CD4-positive, alpha-beta T cell treated with Interleukin-15 for 1 hour (primary cell): Measurements from ENCODE around the gene GFRA1.

Experiments used
- DNase-seq: peaks from one replicate; pipeline ENCODE4 v3.0.0-alpha.2; 2020

GFRA1 gene

DNA sequence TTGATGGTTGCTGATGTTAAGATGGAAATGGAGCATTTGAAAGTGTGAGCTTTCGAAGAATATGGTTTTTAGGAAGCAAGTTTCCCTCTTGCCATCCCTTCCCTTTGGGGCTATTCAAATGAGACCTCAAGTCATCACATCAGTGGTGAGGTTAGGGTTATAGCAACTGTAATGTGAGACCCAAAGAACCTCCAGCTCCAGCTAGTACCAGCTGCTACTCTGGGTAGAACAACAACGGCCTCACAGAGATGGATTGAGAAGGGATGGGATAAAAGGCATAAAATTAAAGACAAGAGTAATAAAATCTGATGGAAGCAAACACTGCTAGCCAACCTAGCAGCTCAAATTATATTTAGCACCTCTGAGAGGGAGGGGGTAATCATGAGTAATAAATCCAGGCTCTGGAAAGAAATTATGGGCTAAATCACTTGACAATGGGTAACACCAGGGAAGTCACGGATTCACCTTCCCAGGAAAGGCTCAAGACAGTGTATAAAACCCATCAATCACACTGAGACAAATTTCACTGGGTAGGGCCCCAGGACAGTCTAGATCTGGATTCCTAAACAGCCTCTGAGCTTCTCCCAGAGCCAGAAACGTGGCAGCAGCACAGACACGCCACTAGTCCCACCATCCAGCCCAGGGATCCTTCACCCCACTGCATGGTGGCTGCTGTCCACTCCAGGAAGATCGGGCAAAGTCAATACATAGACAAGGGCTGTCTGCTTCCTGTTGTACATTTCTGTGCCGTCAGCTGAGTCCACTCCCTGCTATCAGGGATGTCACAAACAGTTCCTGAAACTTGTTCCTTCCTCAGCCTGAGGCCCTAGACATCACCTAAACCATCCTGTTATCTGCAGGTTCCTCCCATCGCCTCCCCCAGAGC, 151.1 kb downstream of the GFRA1 start:
- no peak for DNase-seq

DNA sequence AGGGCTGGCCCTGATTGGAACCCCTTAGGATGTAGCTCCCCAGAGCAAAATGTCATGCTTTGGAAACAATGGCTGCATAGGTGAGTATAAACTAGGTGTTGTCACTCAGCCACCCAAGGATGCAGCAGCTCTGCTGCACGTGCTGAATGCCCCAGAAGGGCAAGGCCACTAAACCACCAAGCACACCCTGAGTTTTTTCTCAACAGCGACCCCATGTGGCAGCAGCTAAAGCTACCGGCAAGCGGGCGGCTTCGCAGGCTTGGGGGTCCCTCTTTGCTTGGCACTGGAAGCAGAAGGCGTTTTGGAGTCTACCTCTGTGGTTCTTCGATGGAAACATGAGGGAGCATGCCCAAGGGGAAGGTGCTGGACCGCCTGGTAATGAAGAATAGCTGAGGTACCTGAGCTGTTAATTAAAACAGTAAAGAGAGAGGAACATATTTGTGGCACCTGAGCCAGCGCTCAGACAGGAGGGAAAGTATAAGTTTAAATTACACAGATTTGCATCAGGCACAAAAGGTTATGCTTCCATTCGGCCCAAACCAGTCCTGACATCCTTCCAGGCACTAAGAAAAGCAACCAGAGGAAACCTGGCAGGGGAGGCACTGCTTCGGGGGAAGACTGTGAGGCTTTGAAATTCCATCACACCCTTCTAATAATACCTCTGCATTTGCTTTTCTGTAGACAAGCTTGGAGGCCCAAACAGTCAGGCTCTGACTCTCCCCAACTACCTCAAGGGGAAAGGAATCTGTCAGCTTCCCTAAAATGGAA, 152.1 kb downstream of the GFRA1 start:
- DNase-seq: no peak

DNA sequence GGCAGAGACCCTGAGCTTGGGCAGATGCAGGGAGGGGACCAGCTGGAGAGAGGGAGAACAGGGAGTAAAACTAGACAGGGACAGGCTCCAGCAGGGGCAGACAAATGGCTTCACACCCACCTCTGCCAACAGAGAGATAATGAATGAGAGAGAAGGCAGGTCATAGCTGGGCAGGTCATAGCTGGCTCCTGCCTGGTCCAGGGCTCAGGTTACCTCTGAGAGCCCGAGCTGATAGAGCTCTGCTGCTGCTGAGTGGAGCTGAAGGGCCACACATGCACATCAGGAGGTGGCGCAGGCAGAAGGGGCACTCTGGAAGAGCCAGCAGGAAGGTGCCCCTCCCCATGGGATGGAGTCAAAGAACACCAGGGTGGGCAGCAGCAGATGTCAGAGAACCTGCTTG, 154.2 kb downstream of the GFRA1 start:
- no peak for DNase-seq

DNA sequence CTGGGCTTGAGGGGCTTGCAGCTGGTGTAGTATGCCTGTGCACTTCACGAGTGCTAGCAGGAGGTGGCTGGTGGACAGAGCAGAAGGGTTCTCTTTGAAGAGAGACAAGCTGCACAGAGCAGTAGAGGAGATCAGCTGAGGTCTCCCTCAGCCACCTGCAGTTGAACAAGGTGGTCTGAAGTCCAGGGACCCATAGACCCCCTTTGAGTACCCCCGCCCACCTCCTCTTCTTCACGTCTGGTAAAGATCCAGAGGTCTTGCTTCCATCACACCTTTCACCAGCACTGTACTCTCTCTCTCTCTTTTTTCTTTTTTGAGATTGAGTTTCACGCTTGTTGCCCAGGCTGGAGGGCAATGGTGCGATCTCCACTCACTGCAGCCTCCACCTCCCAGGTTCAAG, 157.2 kb downstream of the GFRA1 start:
- DNase-seq: no peak

DNA sequence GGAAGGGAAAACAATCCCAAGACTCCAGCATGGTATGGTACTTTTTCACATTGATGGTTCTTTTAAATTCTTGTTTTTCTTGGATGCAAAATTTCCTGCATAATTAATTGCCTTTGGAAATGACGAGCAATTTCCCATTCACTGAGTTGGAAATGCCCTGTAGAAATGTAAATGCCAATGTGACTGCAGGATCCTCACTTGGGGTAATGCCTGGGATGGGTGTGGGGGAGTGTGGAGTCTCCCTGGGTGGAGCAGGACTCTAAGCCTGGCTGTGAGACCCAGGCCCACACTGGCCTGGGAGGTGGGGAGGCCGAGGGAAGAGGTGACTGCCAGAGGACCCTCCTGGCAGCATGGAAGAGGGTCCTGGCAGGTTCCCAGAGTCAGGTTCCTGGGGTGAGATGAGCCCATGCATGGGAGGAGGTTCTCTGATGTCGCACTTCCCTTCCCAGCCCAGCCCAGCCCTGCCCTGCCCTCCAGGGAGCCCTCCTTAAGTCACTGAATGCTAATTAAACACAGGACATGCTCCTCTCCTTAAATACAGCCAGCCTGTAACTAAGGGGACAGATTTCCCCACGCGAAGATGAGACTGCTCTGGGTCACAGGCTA, 157.9 kb downstream of the GFRA1 start:
- no peak for DNase-seq

DNA sequence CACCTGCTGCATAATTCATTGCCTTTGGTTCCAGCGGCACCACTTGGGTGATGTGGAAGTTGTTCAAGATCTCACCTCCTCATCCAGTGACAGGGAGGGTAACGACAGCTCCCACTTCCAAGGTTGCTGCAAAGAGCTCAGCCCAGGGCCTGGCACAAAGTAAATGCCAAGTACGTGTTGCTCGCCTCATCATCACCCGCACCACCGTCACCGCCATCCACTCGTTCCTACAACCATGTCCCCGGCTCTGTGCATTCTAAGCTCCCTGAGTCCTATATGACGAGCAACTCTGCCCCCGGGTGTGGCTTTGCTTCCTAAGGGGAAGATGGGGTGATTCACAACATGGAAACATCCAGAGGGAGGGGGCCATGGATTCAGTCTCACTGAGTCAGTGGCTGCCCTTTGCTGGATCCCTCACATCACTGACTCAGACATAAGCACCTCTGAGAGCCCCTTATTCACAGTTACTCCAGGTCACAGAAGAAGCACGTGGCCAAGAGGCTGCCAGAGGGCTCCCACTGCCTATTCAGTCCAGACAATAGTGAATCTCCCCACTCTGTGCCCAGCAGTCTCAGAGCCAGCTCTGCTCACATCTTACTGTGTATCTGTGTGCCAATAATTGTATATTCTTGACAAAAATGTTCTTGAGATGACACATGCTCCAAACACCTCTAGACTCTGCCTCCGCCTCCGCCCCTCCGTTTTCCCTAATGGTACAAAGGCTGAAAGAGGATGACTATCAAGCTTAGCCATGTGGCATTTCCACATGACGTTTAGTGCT, 159.1 kb downstream of the GFRA1 start:
- no peak for DNase-seq

DNA sequence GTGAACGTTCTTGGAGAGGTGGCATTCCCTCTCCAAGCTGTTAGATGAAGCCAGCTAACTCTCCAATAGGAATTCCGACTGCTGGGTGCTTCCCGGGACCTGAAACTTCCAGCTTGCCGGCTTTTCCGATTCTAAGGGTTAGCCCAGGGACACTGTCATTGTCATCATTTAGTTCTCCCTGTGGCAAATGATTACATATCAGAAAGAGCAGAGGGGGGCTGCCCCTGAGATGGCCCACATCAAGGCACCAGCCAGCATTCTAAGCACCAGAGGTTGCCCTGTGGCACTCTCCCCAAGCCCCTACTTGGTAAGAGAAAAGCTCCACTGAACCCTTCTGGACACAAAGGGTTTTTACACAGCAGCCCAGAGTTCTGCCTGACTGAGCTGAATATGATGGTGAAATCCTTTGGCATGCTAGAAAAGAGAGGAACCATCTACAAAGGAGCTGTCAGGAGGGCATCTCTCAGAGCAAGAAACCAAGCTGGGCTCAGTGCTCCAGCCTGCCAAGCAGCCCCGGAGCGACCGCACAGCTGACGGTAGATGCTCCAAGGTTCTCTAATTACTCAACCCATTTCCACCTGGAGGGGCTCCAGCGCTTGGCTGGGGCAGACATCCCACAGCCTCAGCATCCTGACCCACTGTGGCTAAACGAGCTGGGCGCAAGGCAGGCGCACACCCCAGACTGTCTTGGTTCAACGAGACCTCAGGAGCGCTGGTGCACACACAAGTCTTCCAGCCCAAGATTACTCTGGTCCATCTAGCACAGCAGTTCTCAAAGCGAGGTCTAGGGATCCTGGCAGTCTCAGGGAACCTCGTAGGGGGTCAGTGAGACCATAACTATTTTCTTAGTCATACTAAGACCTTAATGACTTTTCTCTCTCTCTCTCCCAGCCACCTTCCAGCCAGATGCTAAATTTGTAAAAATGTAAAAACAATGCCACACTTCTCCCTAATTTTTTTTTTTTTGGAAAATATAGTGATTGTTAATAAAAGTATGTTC, 160.5 kb downstream of the GFRA1 start:
- no peak for DNase-seq

DNA sequence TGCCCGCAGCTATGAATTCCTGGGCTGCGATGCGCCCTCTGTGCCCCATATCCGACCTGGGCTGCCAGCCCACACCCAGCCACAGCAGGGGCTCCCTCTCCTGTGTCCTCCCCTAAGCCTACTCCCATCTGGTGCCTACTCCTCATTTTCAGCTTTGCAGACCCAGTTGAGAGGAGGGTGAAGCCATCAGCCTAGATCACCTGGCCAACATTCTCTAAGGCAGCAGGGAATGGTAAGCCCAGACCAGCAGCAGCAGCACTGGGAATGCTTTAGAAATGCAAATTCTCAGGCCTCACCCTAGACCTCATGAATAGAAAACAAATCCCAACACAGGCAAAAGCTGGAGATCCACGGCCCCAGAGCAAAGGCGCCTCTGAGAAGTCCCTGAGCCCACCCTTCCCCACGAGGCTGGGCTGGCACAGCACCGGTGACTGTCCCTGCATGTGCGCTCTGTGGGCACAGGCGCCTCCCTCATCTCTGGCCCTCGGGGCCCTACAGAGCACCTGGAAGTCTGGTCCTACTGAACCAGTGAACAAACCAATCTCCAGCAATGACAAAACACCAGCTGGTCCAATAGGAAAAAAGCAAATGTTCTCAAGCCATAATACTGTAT, 161.4 kb downstream of the GFRA1 start:
- DNase-seq: no peak

DNA sequence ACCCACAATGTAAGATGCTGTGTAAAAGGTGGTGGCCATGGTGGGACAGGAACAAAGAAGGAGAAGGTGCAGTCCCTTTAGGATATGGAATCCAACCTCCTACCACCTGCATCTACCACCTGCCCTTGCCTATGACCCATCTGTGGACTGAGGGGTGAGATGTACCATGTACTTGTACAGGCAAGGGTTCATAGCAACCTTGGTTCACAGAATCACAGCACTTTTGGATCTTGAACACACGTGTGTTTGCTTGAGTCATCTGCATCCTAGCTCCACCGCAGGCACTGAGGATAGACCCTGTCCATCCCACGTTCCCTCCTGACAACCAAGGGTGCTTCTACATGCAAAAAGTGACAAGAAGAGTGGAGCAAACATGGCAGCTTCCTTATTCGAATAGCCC, 162.3 kb downstream of the GFRA1 start:
- DNase-seq: no peak

DNA sequence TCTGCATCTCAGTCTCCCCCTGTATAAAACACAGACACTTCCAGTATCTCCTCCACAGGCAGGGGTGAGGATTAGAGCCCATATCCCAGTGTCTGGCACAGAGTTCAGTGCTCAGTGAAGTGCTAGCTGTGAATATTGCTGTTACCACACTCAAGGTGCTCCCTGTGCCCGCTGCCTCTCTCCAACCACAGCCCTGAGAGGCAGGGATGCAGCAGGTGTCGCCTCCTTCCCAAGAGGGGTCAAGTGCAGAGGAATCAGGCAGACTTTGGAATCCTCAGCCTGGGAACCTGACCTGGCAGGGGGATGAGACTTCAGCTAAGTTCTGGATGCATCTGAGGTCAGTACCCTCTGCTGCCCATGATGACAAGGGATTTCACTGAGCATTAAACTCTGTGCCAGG, 163.1 kb downstream of the GFRA1 start:
- DNase-seq: no peak

DNA sequence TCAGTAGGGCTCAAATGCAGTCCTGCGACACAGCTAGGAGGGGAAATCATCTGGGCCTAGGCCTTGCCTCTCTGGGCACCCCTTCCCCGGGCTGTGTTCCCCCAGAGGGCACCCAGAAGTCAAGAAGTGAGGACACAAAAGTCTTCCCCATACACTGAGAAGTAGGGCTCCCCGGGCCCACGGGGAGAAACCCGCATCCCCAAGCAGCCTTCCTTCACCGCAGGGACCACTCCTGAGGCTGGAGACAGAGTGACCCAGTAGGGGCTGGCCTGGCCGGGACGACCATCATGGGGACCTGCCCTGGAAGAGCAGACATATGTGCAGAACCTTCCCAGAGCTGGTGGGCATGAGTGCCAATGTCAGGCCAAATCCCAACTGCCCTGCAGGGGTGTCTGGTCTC, 163.5 kb downstream of the GFRA1 start:
- DNase-seq: no peak

DNA sequence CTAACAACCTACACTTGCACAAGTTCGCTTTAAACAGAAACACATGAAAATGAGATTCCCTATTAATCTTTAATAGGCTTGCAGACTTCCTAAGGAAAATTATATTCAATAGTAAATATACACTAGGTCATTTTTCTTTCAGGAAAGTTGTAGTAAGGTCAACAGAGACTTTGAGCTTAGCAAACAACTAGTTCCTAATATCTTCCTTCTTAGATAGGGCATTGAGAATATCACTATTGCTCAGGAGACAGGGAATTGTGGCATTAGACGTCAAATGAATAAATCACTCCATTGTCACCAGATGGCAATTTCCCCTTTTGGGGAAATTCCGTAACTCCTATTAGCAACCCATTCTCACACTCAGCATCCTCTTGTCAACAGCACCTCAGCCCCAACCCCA, 164.9 kb downstream of the GFRA1 start:
- no peak for DNase-seq

DNA sequence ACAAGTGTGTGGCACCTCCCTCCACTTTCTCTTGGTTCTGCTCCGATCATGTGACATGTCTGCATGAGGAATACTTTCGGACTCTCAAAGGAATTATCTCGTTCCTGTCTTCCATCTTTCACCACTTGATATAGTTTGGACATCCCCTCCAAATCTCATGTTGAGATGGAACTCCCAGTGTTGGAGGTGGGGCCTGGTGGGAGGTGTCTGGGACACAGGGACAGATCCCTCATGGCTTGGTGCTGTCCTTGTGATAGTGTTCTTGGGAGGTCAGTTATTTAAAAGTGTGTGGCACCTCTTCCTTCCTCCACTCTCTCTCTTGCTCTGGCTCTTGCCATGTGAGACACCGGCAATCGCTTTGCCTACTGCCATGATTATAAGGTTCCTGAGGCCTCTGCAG, 166.4 kb downstream of the GFRA1 start:
- DNase-seq: no peak

DNA sequence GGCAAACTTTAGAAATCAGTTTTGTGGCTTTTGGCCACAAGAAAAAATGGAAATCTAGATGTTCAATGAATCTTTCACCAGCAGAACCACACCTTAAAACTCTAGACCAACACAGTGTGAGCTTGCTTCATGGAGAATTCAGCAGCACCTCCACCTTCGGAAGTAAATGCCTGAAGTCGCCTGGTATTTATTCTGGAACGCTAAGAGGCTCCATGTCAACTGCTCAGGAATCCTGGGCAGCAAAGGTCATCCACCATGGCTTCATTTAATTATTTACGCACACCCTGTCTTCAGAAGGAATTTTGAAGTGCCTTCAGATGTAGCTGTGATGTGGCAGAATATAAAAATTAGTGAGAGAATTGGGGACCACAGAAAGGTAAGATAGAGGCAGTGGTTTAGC, 167.7 kb downstream of the GFRA1 start:
- DNase-seq: no peak

DNA sequence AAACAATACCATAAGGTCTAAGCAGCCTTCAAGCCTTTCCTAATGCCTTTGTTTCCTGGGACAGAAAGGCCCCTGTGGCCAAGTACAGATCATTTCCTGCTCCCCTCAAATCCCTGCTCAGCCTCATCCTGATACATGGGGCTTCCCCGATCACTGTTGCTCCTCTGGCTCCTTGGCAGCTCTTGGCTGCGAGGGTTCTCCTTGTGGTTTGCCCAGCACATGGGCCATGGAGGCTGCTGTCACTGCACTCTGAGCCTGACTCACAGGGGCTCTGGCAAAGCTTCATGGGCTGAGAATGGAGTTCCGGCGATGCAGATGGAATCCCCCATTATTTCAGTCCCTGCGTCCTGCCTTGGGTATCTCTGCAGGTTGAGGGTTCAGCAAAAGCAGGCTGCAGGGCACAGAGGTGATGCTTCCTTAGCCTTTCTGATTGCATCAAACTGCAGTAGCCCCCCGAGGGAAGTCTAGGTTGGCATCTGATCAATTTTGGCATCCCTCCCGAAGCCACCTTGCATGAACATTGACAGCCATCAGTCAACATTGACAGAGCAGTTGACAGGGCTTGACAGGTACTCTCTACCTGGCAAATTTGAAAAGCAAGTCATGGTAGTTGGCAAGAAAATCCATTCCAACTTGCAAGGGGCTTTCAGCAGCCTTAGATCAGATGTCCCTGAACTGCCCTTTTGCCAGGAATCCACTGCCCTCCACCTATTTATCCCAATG, 168.6 kb downstream of the GFRA1 start:
- no peak for DNase-seq

DNA sequence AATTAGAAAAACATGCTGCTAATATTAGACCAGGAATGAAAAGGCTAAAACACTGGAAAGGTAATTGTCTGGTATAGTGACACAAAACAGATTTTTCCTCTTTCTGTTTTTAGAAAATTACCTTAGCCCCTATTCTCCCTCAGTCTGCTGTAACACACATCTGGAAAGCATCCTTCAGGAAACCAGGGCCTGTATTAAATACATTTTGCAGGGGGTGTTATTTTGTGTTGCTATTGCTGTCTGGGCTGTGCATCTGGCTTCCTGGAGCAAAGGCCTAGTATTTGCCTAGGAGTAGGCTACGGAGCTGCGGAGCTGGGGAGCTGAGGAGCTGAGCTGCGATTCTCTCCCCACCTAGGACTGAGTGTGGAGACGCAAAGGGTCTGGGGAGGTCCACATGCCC, 169.3 kb downstream of the GFRA1 start:
- DNase-seq: no peak

DNA sequence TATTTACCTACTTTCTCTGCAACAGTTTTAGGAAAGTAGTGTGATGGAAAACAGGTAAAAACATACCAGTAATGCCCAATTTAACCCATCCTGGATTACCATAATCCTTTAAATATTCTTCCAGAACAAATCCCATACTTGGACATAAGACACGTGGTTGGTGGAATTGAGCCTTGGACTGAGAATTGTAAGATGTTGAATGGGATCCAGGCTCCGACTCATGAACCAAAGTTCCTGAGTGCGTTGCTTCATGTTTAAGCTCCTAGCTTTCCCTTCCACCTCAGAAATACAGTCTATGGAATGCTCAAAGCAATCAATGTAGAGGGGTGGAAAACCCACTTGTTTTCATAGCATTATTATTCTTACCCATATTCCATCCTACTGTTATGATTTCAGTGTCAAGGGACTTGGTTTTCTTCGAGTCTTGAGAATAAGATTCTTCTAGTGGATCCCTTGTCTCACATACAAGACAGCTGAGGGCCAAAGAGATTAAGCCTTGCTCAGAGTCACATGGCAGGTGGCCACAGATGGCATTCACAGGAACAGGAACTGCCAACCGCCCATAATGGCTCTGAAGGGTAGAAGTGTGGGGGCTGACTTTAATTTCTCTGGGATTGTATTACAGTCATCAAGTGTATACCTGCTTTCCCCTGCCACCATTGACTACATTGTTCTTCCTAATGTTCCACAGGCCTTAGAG, 171.2 kb downstream of the GFRA1 start:
- DNase-seq: no peak

DNA sequence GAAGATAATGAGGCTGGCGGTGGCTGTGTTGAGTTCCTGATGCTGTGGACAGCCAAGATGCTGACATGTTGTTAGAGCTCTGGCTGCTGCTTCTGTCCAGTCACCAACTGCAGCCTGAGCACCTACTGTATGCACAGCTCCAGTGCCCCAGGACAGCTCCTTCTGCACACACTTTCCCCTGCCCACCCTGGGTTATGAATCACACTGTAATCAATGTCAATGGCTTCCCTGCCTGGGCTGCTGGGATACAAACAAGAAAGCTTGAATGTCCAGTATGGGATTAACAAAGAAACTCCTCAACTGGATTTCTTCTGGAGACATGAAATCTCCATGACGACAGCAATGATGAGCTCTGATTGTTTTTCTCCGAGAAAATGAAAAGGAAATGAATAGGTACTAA, 172.0 kb downstream of the GFRA1 start:
- DNase-seq: no peak

DNA sequence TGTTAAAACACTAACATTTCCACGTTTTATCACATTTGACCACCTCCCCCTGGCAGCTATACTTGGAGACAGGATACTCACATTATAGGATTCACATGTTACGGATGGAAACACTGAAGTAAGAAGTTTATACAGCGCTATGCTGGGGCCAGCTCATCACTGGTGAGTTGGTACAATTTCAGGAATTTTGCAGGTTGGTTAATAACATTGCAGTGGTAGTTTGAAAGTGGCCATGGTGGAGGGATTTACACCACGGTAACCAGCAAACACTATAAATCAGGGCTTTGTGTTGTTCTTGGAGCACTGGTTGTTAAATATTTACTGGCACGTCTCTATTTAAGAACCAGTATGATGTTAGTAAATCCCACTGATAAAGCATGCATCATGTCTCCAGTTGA, 174.0 kb downstream of the GFRA1 start:
- DNase-seq: no peak

DNA sequence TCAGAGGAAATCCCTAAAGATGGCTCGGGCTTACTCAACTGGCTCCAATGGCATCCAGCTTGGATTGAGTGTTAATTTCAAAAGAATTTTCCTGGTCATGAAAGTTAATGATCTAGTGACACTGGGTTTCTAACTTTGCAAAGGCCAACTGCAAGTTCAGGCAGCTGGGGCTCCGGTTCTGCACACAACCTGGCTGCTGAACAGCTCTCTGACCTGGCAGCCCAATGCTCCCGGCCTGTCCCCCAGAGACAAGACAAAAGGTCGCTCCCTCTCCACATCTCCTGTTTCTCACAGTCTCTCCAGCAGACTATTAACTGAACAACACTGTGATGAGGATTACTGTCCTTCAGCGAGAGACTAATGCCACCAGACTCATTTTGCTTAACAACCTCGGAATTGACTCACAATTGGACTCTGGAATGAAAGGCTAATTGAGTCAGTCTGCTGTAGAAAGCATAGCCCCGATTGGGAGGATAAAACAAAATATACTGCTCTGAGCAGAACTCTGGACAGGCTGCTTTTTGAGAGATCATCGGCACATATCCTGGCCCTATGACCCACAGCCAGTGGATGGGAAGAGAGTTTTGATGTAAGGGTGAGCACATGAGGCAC, 174.5 kb downstream of the GFRA1 start:
- DNase-seq: no peak
